ENCODE data around the gene FKBP8. TPM values are rescaled to one million over a fixed set of nuclear protein-coding genes. Genes with fewer than 3 reads are reported as not detected.
"Not testable (repeated sequence)": the region's sequence is repeated elsewhere in the genome, so short reads cannot be mapped to it uniquely, and the experiment has no call there.

The FKBP8 gene
- total RNA-seq, 1 donor, result 246 TPM

DNA sequence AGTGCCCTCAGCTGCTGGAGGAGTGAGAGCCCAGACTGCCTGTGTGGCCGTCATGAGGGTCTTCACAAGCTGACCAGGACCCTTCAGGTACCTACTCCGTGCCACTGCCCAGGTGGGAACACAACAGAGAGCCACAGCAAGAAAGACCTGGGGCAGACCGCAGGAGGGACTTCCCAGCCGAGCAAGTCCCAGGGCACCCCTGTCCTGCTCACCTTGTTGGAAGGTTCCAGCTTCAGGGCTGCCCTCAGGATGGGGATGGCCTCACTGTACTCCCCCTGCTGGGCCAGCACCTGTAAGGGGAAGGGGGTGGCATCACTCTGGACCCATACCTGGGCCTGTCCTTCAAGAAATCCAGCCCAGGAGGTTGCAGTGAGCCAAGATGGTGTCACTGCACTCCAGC, 10.3 kb downstream of the FKBP8 start:
- DNase-seq (ENCODE audit: low read depth), result no peak
- TF ChIP-seq CTCF (IDR thresholded peaks at IDR 0.05; ENCODE audit: insufficient read depth, low read length), result no peak
- H3K4me3 ChIP-seq (ENCODE audit: low read depth, low read length), result no peak overlapping the region

DNA sequence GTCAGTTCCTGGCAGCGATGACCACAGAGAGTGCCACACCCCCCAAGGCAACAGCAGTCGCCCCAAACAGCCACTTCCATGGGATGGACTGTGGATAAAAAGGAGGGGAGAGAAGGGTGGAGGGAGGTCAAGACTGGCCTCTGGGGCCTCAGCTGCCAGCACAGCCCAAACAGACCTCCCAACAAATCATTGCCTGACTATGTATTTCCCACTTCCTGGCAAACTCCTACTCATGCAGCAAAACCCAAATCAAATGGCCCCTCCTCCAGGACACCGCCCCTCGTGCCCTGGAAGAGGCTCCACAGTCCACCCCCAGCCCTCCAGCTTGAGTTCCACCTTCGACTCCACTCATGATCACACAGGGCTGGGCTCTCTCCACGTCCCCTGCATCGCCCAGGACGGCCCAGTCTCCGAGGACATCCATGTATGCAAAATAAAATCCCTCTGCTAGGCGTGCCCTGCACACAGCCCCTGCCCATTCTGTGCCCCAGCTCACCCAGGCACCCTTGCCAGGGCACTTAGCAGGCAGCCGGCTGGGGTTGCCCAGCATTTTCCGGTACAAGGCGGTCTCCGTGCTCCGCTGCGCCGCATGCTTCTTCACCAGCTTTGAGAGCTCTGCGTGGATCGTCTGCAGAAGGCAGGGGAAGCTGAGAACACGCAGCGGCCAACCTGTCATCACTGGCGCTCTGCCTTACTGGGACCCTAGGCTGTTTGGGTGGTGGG, 11.0 kb downstream of the FKBP8 start:
- DNase-seq (ENCODE audit: low read depth), result no peak
- no peak for TF ChIP-seq CTCF (IDR thresholded peaks at IDR 0.05; ENCODE audit: insufficient read depth, low read length)
- H3K4me3 ChIP-seq (ENCODE audit: low read depth, low read length), result no peak overlapping the region

DNA sequence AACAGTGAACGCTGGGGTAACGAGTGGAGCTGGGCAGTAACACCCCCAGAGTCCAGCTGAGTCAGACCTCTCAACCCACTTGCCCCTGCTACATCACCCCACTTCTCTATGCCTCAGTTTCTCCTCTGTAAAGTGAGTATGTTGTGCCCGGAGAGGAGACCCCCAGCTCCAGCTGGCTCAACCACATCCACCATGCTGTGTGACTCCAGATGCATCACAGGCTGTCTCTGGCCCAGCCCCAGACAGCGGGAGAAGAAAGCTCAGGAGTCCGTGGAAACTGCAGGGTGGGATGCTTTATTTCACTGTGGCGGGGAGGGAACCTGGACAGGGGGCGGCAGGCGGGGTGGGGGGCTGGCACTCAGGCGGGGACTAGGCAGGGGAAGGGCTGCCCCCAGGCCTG, 11.9 kb downstream of the FKBP8 start:
- DNase-seq (ENCODE audit: low read depth), result no peak
- TF ChIP-seq CTCF (IDR thresholded peaks at IDR 0.05; ENCODE audit: insufficient read depth, low read length), result no peak
- H3K4me3 ChIP-seq (ENCODE audit: low read depth, low read length), result no peak overlapping the region

DNA sequence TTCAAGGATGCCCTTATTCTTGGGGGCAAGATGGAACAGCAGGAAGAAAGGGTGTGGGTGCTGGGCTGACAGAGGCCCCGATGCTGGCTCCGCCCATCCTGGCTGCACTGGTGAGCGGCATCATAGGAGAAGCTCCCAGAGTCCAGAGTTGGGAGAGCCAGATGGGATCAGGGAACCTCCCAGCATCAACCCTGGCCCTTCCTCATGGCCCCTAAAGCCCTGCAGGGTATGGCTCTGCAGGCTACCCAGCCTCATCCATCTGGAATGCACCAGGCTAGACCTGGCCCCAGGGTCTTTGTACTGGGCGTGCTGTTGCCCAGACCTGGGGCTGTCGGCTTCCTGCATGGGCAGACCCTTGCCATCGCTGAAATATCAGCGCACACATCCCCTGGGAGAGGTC, 13.6 kb downstream of the FKBP8 start:
- DNase-seq (ENCODE audit: low read depth), result no peak
- TF ChIP-seq CTCF (IDR thresholded peaks at IDR 0.05; ENCODE audit: insufficient read depth, low read length), result no peak
- no peak overlapping the region for H3K4me3 ChIP-seq (ENCODE audit: low read depth, low read length)

DNA sequence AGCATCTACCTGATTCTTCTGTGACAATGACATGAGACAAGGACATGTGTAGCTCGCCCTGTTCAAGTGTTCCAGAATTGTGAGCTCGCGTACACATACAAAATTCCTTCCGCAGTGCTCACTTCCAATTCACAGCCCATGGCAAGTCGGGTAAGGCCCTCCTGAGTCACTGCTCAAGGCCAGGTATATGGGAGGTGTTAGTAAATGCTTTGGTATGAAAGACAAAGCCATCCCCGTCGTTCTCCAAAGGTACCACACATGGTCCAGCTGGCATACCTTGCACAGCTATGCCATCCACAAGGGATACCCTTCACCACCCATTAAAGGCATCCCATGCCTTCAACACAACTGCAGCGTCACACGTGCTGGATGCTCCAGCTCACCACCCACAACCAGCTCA, 17.1 kb downstream of the FKBP8 start:
- no peak for DNase-seq (ENCODE audit: low read depth)
- no peak for TF ChIP-seq CTCF (IDR thresholded peaks at IDR 0.05; ENCODE audit: insufficient read depth, low read length)
- H3K4me3 ChIP-seq (ENCODE audit: low read depth, low read length), result no peak overlapping the region

- DNase-seq (ENCODE audit: low read depth), result no peak
- no peak overlapping the region for H3K4me3 ChIP-seq (ENCODE audit: low read depth, low read length)
- no peak for TF ChIP-seq CTCF (IDR thresholded peaks at IDR 0.05; ENCODE audit: insufficient read depth, low read length)
Observed at GRCh38 chr19:18523841-18524240, 19.5 kb downstream of the FKBP8 start.

DNA sequence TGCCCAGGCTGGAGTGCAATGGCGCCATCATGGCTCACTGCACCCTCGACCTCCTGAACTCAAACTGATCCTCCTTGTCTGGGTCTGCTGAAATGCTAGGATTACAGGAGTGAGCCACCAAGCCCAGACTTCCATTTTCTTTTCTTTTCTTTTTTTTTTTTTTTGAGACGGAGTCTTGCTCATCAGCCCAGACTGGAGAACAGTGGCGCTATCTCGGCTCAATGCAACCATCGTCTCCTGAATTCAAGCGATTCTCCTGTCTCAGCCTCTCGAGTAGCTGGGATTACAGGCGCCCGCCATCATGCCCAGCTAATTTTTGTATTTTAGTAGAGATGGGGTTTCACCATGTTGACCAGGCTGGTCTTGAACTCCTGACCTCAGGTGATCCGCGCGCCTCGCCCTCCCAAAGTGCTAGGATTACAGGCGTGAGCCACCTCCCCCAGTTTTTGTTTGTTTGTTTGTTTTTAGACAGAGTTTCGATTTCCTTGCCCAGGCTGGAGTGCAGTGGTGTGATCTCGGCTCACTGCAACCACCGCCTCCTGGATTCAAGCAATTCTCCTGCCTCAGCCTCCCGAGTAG, 20.4 kb downstream of the FKBP8 start:
- H3K4me3 ChIP-seq (ENCODE audit: low read depth, low read length); DNase-seq (ENCODE audit: low read depth): not testable (repeated sequence)
